ENCODE measurements around the gene TFCP2L1. TPM values are rescaled to one million over a fixed set of nuclear protein-coding genes. Genes with fewer than 3 reads are reported as not detected.

Gene TFCP2L1
- total RNA-seq, 1 donor from 2014 or later, result 0.05 TPM

DNA sequence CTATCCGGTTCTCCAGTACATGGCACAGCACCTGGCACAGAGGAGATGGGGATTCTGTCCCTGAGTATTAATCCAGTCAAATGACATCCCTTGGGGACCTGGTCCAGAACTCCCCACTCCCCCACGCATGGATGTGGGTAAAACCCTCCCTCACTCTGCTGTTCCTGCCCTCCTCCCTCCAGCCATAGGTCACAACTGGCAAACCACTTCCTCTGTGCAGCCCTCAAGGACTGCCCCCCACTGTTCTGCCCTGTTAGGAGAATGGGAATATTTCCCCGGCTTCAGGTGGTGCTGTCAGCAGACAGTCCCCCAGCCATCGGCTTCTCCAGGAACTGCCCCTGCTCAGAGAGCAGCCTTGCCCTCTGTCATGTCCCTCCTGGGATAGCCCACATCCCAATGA, 1.5 kb upstream of the TFCP2L1 start:
- Mint-ChIP-seq H3K27me3 (ENCODE audit: low read depth, unreplicated experiment) (peaks cover 68% of the 10 kb centered on the region), H3K9me3 (ENCODE audit: unreplicated experiment) (peaks cover 6% of the 10 kb centered on the region), H3K4me1 (ENCODE audit: low read depth, unreplicated experiment) (peaks cover 4% of the 10 kb centered on the region), H3K27ac (ENCODE audit: unreplicated experiment) (no peak overlapping the region), H3K4me3 (ENCODE audit: unreplicated experiment) (no peak overlapping the region), H3K36me3 (ENCODE audit: low read depth, unreplicated experiment) (no peaks in the 10 kb centered on the region)
- Histone ChIP-seq H3K36me3 (ENCODE audit: insufficient read depth, low read length) (no peaks in the 10 kb centered on the region), H3K4me1 (ENCODE audit: insufficient read depth, low read length) (no peaks in the 10 kb centered on the region), H3K79me2 (ENCODE audit: insufficient read depth, low read length) (no peaks in the 10 kb centered on the region), H3K4me2 (ENCODE audit: low read length) (no peak overlapping the region), H3K9me3 (ENCODE audit: insufficient read depth, low read depth, low read length) (no peaks in the 10 kb centered on the region), H2AFZ (ENCODE audit: low read depth, low read length) (no peak overlapping the region), H3K27me3 (ENCODE audit: insufficient read depth, low read length) (peaks cover 34% of the 10 kb centered on the region), H4K20me1 (ENCODE audit: insufficient read depth, low read length) (no peaks in the 10 kb centered on the region), H3K27ac (ENCODE audit: low read depth, low read length) (no peak overlapping the region), H3K4me3 (ENCODE audit: insufficient read depth, low read depth, low read length) (no peak overlapping the region), H3K9ac (ENCODE audit: low read length) (no peak overlapping the region)
- TF ChIP-seq EZH2 (IDR thresholded peaks at IDR 0.05; ENCODE audit: insufficient read depth, low read length), result no peak
- TF ChIP-seq, protein P1, sequence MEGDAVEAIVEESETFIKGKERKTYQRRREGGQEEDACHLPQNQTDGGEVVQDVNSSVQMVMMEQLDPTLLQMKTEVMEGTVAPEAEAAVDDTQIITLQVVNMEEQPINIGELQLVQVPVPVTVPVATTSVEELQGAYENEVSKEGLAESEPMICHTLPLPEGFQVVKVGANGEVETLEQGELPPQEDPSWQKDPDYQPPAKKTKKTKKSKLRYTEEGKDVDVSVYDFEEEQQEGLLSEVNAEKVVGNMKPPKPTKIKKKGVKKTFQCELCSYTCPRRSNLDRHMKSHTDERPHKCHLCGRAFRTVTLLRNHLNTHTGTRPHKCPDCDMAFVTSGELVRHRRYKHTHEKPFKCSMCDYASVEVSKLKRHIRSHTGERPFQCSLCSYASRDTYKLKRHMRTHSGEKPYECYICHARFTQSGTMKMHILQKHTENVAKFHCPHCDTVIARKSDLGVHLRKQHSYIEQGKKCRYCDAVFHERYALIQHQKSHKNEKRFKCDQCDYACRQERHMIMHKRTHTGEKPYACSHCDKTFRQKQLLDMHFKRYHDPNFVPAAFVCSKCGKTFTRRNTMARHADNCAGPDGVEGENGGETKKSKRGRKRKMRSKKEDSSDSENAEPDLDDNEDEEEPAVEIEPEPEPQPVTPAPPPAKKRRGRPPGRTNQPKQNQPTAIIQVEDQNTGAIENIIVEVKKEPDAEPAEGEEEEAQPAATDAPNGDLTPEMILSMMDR (IDR thresholded peaks at IDR 0.05; ENCODE audit: insufficient read depth, low read depth, low read length), result no peak
- no peak for FAIRE-seq
- DNase-seq (ENCODE audit: low read depth), result no peak

DNA sequence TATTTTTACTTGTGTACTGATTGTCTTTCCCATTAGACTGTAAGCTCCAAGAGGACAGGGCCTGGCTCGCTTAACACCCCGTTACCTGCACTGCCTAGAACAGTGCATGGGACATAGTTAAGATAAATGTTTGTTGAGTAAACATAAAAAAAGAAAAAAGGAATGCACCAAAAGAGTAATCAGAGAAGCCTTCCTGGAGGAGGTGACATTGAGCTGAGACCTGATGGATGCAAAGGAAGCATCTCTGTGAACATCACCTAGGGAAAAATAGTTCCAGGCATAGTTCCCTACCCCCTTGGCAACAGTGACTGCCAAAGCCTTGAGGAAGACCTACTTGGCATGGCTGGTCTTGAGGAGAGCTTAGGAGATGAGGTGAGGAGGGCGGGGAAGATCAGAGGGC, 924 bp upstream of the TFCP2L1 start:
- peak overlapping the region; percentile 64 for H3K4me3 Mint-ChIP-seq (ENCODE audit: unreplicated experiment)
- no peak overlapping the region for H3K9ac ChIP-seq (ENCODE audit: low read length)
- H3K4me1 ChIP-seq (ENCODE audit: insufficient read depth, low read length), result no peaks in the 10 kb centered on the region
- H3K9me3 ChIP-seq (ENCODE audit: insufficient read depth, low read depth, low read length), result no peaks in the 10 kb centered on the region
- H3K4me1 Mint-ChIP-seq (ENCODE audit: low read depth, unreplicated experiment), result peaks cover 4% of the 10 kb centered on the region
- no peaks in the 10 kb centered on the region for H3K36me3 Mint-ChIP-seq (ENCODE audit: low read depth, unreplicated experiment)
- peaks cover 34% of the 10 kb centered on the region for H3K27me3 ChIP-seq (ENCODE audit: insufficient read depth, low read length)
- H3K27ac ChIP-seq (ENCODE audit: low read depth, low read length), result no peak overlapping the region
- TF ChIP-seq EZH2 (IDR thresholded peaks at IDR 0.05; ENCODE audit: insufficient read depth, low read length), result no peak
- TF ChIP-seq, protein P1 (IDR thresholded peaks at IDR 0.05; ENCODE audit: insufficient read depth, low read depth, low read length), result no peak
- H3K9me3 Mint-ChIP-seq (ENCODE audit: unreplicated experiment), result peaks cover 6% of the 10 kb centered on the region
- peaks cover 71% of the 10 kb centered on the region for H3K27me3 Mint-ChIP-seq (ENCODE audit: low read depth, unreplicated experiment)
- no peaks in the 10 kb centered on the region for H3K79me2 ChIP-seq (ENCODE audit: insufficient read depth, low read length)
- H3K4me3 ChIP-seq (ENCODE audit: insufficient read depth, low read depth, low read length), result no peak overlapping the region
- H3K4me2 ChIP-seq (ENCODE audit: low read length), result no peak overlapping the region
- no peaks in the 10 kb centered on the region for H3K36me3 ChIP-seq (ENCODE audit: insufficient read depth, low read length)
- H4K20me1 ChIP-seq (ENCODE audit: insufficient read depth, low read length), result no peaks in the 10 kb centered on the region
- no peak overlapping the region for H2AFZ ChIP-seq (ENCODE audit: low read depth, low read length)
- no peak for FAIRE-seq
- H3K27ac Mint-ChIP-seq (ENCODE audit: unreplicated experiment), result no peak overlapping the region
- DNase-seq (ENCODE audit: low read depth), result no peak

DNA sequence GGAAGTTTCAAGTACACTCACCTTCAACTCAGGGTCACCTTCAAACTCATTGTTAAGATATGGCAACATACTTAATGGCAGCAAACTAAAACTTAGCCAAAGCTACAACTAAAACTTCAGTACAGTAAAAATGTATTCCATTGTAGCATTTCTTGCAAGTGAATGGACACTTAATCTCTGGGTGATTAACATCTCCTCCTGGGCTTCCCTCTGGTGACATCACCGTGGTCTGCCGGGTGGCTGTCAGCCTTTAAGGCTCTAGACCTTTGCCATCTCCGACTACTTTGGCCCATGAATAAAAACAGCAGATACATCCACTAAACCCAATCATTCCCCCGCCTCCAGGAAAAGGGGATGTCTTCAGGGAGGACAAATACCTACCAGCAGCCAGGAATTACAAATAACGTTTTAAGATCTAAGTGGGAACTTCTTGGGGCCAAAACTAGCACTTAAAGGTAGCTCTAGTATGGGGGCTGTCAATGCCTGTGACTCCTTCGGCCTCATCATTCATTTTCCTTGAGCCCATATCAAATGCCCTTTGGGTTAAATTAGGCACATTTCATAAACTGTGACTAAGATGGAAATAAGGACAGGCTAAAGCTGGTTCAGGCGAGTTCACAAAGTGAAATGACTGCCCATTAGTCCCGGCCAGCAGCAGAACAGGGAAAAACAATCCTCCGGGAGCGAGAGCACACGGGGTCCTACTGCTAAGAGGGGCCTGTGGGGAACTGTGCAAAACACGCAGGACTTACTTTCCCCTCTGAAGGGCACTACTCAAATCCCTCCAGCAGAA, 1.1 kb downstream of the TFCP2L1 start:
- H3K4me3 Mint-ChIP-seq (ENCODE audit: unreplicated experiment), result peak overlapping the region; percentile 75
- TF ChIP-seq, protein P1 (IDR thresholded peaks at IDR 0.05; ENCODE audit: insufficient read depth, low read depth, low read length), result no peak
- TF ChIP-seq EZH2 (IDR thresholded peaks at IDR 0.05; ENCODE audit: insufficient read depth, low read length), result no peak
- no peak overlapping the region for H2AFZ ChIP-seq (ENCODE audit: low read depth, low read length)
- H3K9ac ChIP-seq (ENCODE audit: low read length), result no peak overlapping the region
- FAIRE-seq (no peak), DNase-seq (ENCODE audit: low read depth) (no peak)
- H3K79me2 ChIP-seq (ENCODE audit: insufficient read depth, low read length), result no peaks in the 10 kb centered on the region
- H3K27me3 Mint-ChIP-seq (ENCODE audit: low read depth, unreplicated experiment), result peaks cover 74% of the 10 kb centered on the region
- H3K9me3 Mint-ChIP-seq (ENCODE audit: unreplicated experiment), result peaks cover 5% of the 10 kb centered on the region
- H3K27ac ChIP-seq (ENCODE audit: low read depth, low read length), result no peak overlapping the region
- peak overlapping the region; percentile 77 for H3K4me2 ChIP-seq (ENCODE audit: low read length)
- H3K9me3 ChIP-seq (ENCODE audit: insufficient read depth, low read depth, low read length), result no peaks in the 10 kb centered on the region
- H3K4me3 ChIP-seq (ENCODE audit: insufficient read depth, low read depth, low read length), result no peak overlapping the region
- no peaks in the 10 kb centered on the region for H3K36me3 ChIP-seq (ENCODE audit: insufficient read depth, low read length)
- H3K36me3 Mint-ChIP-seq (ENCODE audit: low read depth, unreplicated experiment), result no peaks in the 10 kb centered on the region
- H3K27me3 ChIP-seq (ENCODE audit: insufficient read depth, low read length), result peaks cover 36% of the 10 kb centered on the region
- no peaks in the 10 kb centered on the region for H3K4me1 ChIP-seq (ENCODE audit: insufficient read depth, low read length)
- no peaks in the 10 kb centered on the region for H4K20me1 ChIP-seq (ENCODE audit: insufficient read depth, low read length)
- H3K4me1 Mint-ChIP-seq (ENCODE audit: low read depth, unreplicated experiment), result peaks cover 4% of the 10 kb centered on the region
- H3K27ac Mint-ChIP-seq (ENCODE audit: unreplicated experiment), result peak overlapping the region; percentile 47
